Testis (tissue), 3 donors: ENCODE data around the gene HOXB4. TPM values are rescaled to one million over a fixed set of nuclear protein-coding genes. Genes with fewer than 3 reads are reported as not detected.

ENCODE experiments used
- DNase-seq: peaks from one replicate; pipeline ENCODE4 v3.0.0-alpha.2; 2019
- H3K27ac ChIP-seq, 2 donors: fragments of 200-600 bp; sonication (generic); one replicate each; pipeline ENCODE4 v1.5.1; 2019
- H3K27me3 ChIP-seq: fragments of 200-600 bp; sonication (generic); one replicate; pipeline ENCODE4 v1.5.1; 2019
- H3K36me3 ChIP-seq: fragments of 200-600 bp; sonication (generic); one replicate; pipeline ENCODE4 v1.5.1; 2017; ENCODE audit warnings: low read depth; ENCODE audit errors: missing control alignments
- H3K4me1 ChIP-seq: fragments of 200-600 bp; sonication (generic); one replicate; pipeline ENCODE4 v1.5.1; 2019
- H3K4me3 ChIP-seq, 2 donors: fragments of 200-600 bp; sonication (generic); one replicate each; pipeline ENCODE4 v1.5.1; 2017 to 2019
- H3K9me3 ChIP-seq: fragments of 200-600 bp; sonication (generic); one replicate; pipeline ENCODE4 v1.5.1; 2017
- POLR2A ChIP-seq: fragments of 450-650 bp; IDR thresholded peaks from one replicate; pipeline ENCODE4 v1.6.1; 2017; ENCODE audit warnings: antibody characterized with exemption, mild to moderate bottlenecking, moderate library complexity
- WGBS, 2 donors: methylation state at CpG; one replicate each; pipeline ENCODE4 v1.1.5; 2018; 5-methylcytosine and 5-hydroxymethylcytosine counted together
- intact Hi-C: fragments of 100-400 bp; cut with DNase I; formaldehyde crosslinking; loops from one replicate; pipeline ENCODE4 v1.15.1; 2023; ENCODE audit warnings: low total_unique reads
- polyA plus RNA-seq: library from polyadenylated mRNA; stranded (reverse); fragments of 350-450 nt; fragmentation: Illumina TruSeq; extraction: RNeasy Lipid Tissue Mini Kit (QIAGEN cat#74804); gene quantifications from one replicate; pipeline ENCODE4 v1.2.3, GENCODE V29; 2014; ENCODE audit warnings: low read depth, low replicate concordance; ENCODE audit not compliant: insufficient read depth
- total RNA-seq, 2 donors: library from RNA; depleted of rRNA; stranded (reverse); fragments of >200 nt; gene quantifications; one replicate each; pipeline ENCODE4 v1.2.3, GENCODE V29; 2016
- TF ChIP-seq, protein P1 (sequence below), 3 experiments: fragments of 450-650 bp in 2 of 3; fragments of 200-600 bp in 1 of 3; sonication (generic) in 1 of 3; IDR thresholded peaks; one replicate each; pipeline ENCODE4 v1.5.1; 2016 to 2019; ENCODE audit warnings: antibody characterized with exemption in 3 of 3, mild to moderate bottlenecking in 2 of 3, moderate library complexity in 1 of 3

Gene HOXB4
- total and polyA plus RNA-seq, 3 donors from 2014 or later = 1.6 to 1.8 (median 1.6) TPM

GRCh38 chr17:48624544-48625494 lies 46.7 kb upstream of the HOXB4 start:
- TF ChIP-seq, protein P1, sequence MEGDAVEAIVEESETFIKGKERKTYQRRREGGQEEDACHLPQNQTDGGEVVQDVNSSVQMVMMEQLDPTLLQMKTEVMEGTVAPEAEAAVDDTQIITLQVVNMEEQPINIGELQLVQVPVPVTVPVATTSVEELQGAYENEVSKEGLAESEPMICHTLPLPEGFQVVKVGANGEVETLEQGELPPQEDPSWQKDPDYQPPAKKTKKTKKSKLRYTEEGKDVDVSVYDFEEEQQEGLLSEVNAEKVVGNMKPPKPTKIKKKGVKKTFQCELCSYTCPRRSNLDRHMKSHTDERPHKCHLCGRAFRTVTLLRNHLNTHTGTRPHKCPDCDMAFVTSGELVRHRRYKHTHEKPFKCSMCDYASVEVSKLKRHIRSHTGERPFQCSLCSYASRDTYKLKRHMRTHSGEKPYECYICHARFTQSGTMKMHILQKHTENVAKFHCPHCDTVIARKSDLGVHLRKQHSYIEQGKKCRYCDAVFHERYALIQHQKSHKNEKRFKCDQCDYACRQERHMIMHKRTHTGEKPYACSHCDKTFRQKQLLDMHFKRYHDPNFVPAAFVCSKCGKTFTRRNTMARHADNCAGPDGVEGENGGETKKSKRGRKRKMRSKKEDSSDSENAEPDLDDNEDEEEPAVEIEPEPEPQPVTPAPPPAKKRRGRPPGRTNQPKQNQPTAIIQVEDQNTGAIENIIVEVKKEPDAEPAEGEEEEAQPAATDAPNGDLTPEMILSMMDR (IDR thresholded peaks at IDR 0.05) = no peak
- no peak for TF ChIP-seq POLR2A
- peaks cover 7% of the 10 kb centered on the region for H3K4me1 ChIP-seq
- H3K9me3 ChIP-seq = no peaks in the 10 kb centered on the region
- DNase-seq = no peak
- H3K4me3 ChIP-seq = peak overlapping the region; percentile 26 to 48
- H3K36me3 ChIP-seq = no peaks in the 10 kb centered on the region
- intact Hi-C loops = no loop called here
- no peak overlapping the region for H3K27ac ChIP-seq
- no peaks in the 10 kb centered on the region for H3K27me3 ChIP-seq
- 1% methylated on average over 38 to 54 of the region's 66 CpGs for WGBS, 2 donors

DNA sequence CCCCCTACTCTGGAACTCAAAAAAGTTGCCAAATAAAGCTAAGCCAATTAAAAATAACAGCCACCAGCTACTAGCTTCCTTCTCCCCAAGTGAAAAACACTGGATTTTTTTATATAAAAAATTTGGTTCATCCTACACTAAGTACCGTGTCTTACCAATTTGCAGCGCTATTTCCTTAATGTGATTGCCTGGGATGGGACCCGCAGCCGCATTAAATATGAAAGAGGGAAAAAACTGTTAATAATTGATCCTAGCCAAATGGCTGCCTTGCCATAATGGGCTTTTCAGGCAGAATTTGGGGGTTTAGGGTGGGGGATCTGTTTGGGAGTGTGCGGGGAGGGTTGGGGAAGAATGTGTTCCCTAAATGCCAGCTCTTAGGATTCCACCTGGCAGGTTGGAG lies 46.0 kb upstream of the HOXB4 start:
- no peak for DNase-seq
- H3K9me3 ChIP-seq = no peaks in the 10 kb centered on the region
- no peak for TF ChIP-seq POLR2A
- TF ChIP-seq, protein P1 (IDR thresholded peaks at IDR 0.05) = no peak
- no peak overlapping the region for H3K4me3 ChIP-seq
- H3K27ac ChIP-seq = no peak overlapping the region
- 28 to 40% methylated on average over 5 of the region's 5 CpGs for WGBS, 2 donors
- H3K36me3 ChIP-seq = no peaks in the 10 kb centered on the region
- peaks cover 7% of the 10 kb centered on the region for H3K4me1 ChIP-seq
- intact Hi-C loops = no loop called here
- H3K27me3 ChIP-seq = no peaks in the 10 kb centered on the region

DNA sequence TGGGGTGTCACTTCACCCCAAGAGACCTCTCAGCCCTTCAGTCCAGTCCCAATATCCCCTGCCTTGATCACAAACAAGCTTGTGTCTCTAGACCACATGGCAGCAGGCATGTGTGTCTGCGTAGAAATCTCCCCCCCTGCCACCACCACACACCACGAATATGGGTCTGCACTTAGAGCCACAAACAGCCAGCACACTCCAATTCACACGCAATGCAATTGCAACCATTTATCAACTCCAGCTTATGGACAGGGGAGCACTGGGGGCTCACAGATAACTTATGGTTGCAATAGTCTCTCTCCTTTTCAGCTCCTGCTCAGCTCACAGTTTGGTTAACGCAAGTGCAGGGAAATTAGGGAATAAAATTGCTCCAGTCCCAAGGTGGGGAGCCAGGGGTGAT lies 45.4 kb upstream of the HOXB4 start:
- TF ChIP-seq, protein P1 (IDR thresholded peaks at IDR 0.05) = no peak
- WGBS, 2 donors = 46 to 47% methylated on average over 4 of the region's 4 CpGs
- DNase-seq = no peak
- Histone ChIP-seq H3K36me3 (no peaks in the 10 kb centered on the region), H3K4me3 (no peak overlapping the region), H3K27me3 (no peaks in the 10 kb centered on the region), H3K4me1 (peaks cover 7% of the 10 kb centered on the region), H3K27ac (no peak overlapping the region), H3K9me3 (no peaks in the 10 kb centered on the region)
- intact Hi-C loops = no loop called here

DNA sequence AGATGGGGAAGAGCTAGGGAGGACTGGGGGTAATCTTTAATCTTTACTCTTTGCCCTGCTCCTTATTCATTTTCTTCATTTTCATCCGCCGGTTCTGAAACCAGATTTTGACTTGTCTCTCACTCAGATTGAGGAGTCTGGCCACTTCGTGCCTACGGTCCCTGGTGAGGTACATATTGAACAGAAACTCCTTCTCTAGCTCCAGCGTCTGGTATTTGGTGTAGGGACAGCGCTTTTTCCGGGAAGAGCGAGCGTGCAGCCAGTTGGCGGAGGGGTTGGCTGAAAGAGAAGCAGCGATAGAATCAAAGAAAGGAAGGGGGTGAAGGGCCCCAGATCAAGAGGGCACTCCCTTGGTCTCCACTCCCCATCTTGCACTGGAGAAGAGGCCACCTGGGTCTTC lies 44.7 kb upstream of the HOXB4 start:
- H3K4me1 ChIP-seq = peaks cover 7% of the 10 kb centered on the region
- no peaks in the 10 kb centered on the region for H3K9me3 ChIP-seq
- intact Hi-C loops = no loop called here
- H3K4me3 ChIP-seq = no peak overlapping the region
- TF ChIP-seq POLR2A = no peak
- TF ChIP-seq, protein P1 (IDR thresholded peaks at IDR 0.05) = no peak
- DNase-seq = no peak
- H3K36me3 ChIP-seq = no peaks in the 10 kb centered on the region
- H3K27ac ChIP-seq = no peak overlapping the region
- WGBS, 2 donors = 36 to 45% methylated on average over 11 of the region's 11 CpGs
- H3K27me3 ChIP-seq = peaks cover 4% of the 10 kb centered on the region
